Measurements from ENCODE around the gene USP6NL. TPM values are rescaled to one million over a fixed set of nuclear protein-coding genes. Genes with fewer than 3 reads are reported as not detected.

USP6NL gene
- total and polyA plus RNA-seq, 2 of the 13 experiments (the other 11 are each of a cell fraction or from before 2014, with no cell fraction given) = 10.5 to 22.9 TPM

DNA sequence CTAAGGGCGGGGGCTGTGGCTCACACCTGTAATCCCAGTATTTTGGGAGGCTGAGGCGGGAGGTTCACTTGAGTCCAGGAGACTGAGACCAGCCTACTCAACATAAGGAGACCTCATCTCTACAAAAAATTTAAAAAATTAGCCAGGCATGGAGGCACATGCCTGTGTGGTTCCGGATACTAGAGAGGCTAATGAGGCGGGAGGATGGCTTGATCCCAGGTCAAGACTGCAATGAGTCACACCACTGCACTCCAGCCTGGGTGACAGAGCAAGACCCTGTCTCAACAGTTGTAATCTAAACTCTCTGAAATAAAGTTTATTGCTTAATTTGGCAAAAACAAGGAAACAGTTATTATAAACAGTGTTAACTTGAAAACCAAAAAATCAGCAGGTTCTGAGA is 123.3 kb downstream of the USP6NL start (continued):
- TF ChIP-seq, protein P1, sequence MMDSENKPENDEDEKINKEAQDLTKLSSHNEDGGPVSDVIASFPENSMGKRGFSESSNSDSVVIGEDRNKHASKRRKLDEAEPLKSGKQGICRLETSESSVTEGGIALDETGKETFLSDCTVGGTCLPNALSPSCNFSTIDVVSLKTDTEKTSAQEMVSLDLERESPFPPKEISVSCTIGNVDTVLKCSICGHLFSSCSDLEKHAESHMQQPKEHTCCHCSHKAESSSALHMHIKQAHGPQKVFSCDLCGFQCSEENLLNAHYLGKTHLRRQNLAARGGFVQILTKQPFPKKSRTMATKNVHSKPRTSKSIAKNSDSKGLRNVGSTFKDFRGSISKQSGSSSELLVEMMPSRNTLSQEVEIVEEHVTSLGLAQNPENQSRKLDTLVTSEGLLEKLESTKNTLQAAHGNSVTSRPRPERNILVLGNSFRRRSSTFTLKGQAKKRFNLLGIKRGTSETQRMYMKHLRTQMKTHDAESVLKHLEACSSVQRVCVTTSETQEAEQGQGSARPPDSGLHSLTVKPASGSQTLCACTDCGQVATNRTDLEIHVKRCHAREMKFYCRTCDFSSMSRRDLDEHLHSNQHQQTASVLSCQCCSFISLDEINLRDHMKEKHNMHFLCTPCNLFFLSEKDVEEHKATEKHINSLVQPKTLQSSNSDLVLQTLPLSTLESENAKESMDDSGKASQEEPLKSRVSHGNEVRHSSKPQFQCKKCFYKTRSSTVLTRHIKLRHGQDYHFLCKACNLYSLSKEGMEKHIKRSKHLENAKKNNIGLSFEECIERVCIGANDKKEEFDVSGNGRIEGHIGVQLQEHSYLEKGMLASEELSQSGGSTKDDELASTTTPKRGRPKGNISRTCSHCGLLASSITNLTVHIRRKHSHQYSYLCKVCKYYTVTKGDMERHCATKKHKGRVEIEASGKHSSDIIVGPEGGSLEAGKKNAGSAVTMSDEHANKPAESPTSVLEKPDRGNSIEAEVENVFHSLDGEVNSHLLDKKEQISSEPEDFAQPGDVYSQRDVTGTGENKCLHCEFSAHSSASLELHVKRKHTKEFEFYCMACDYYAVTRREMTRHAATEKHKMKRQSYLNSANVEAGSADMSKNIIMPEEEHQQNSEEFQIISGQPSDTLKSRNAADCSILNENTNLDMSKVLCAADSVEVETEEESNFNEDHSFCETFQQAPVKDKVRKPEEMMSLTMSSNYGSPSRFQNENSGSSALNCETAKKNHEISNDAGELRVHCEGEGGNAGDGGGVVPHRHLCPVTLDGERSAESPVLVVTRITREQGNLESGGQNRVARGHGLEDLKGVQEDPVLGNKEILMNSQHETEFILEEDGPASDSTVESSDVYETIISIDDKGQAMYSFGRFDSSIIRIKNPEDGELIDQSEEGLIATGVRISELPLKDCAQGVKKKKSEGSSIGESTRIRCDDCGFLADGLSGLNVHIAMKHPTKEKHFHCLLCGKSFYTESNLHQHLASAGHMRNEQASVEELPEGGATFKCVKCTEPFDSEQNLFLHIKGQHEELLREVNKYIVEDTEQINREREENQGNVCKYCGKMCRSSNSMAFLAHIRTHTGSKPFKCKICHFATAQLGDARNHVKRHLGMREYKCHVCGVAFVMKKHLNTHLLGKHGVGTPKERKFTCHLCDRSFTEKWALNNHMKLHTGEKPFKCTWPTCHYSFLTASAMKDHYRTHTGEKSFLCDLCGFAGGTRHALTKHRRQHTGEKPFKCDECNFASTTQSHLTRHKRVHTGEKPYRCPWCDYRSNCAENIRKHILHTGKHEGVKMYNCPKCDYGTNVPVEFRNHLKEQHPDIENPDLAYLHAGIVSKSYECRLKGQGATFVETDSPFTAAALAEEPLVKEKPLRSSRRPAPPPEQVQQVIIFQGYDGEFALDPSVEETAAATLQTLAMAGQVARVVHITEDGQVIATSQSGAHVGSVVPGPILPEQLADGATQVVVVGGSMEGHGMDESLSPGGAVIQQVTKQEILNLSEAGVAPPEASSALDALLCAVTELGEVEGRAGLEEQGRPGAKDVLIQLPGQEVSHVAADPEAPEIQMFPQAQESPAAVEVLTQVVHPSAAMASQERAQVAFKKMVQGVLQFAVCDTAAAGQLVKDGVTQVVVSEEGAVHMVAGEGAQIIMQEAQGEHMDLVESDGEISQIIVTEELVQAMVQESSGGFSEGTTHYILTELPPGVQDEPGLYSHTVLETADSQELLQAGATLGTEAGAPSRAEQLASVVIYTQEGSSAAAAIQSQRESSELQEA (CRISPR knock-in tag; IDR thresholded peaks at IDR 0.05; ENCODE audit: not compliant biosample characterization) = no peak
- TF ChIP-seq, protein P2, sequence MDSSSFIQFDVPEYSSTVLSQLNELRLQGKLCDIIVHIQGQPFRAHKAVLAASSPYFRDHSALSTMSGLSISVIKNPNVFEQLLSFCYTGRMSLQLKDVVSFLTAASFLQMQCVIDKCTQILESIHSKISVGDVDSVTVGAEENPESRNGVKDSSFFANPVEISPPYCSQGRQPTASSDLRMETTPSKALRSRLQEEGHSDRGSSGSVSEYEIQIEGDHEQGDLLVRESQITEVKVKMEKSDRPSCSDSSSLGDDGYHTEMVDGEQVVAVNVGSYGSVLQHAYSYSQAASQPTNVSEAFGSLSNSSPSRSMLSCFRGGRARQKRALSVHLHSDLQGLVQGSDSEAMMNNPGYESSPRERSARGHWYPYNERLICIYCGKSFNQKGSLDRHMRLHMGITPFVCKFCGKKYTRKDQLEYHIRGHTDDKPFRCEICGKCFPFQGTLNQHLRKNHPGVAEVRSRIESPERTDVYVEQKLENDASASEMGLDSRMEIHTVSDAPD (CRISPR knock-in tag; IDR thresholded peaks at IDR 0.05) = no peak

Measured in HepG2 (cell line).